Measurements from ENCODE around the gene STYXL2. TPM values are rescaled to one million over a fixed set of nuclear protein-coding genes. Genes with fewer than 3 reads are reported as not detected.

STYXL2 gene
- total and polyA plus RNA-seq, 10 donors: not detected

GRCh38 chr1:167064621-167065020 lies 29.3 kb upstream of the STYXL2 start:
- H3K27ac ChIP-seq: no peak overlapping the region
- whole genome bisulfite sequencing, 5 donors: 82 to 91% (median 87%) methylated on average over 9 of the region's 9 CpGs
- no peak for DNase-seq

GRCh38 chr1:167065471-167065870 lies 28.4 kb upstream of the STYXL2 start:
- H3K27me3 ChIP-seq (replicated peaks in 1 of 7): no peaks in the 10 kb centered on the region
- H3K36me3 ChIP-seq: no peaks in the 10 kb centered on the region
- no peak for DNase-seq
- H3K27ac ChIP-seq: no peak overlapping the region
- H3K9me3 ChIP-seq: no peaks in the 10 kb centered on the region
- intact Hi-C loops (cut with DNase I; ENCODE audit: low total_unique reads): loop anchor here (5.0 kb wide), 2 partner anchors 377 to 467 kb away; no protein-coding TSS in a partner anchor
- peaks cover 0 to 11% (median 5%) of the 10 kb centered on the region in 6 donors for H3K4me1 ChIP-seq
- TF ChIP-seq POLR2AphosphoS5 (IDR thresholded peaks at IDR 0.05) (no peak), POLR2A (IDR thresholded peaks at IDR 0.05) (no peak), CTCF (IDR thresholded peaks at IDR 0.05 in 8 of 11, conservative IDR thresholded peaks at IDR 0.05 in 3 of 11) (no peak)
- no peak overlapping the region for H3K4me3 ChIP-seq
- WGBS, 5 donors: 80 to 95% (median 91%) methylated on average over 7 to 8 of the region's 8 CpGs

More at GRCh38 chr1:167064621-167065020, 29.3 kb upstream of the STYXL2 start:
- Histone ChIP-seq H3K9me3 (no peaks in the 10 kb centered on the region), H3K36me3 (no peaks in the 10 kb centered on the region), H3K27me3 (replicated peaks in 1 of 7) (no peaks in the 10 kb centered on the region), H3K4me3 (no peak overlapping the region), H3K4me1 (peaks cover 0 to 11% (median 5%) of the 10 kb centered on the region in 6 donors)
- no peak for TF ChIP-seq POLR2A (IDR thresholded peaks at IDR 0.05)
- intact Hi-C loops (cut with DNase I; ENCODE audit: low total_unique reads): loop anchor here (5.0 kb wide), 2 partner anchors 378 to 468 kb away; no protein-coding TSS in a partner anchor

GRCh38 chr1:167066333-167067122 lies 27.3 kb upstream of the STYXL2 start:
- peak; percentile 96 for DNase-seq
- 8 to 10% (median 9%) methylated on average over 26 to 31 of the region's 31 CpGs for WGBS, 5 donors
- Histone ChIP-seq H3K36me3 (no peaks in the 10 kb centered on the region), H3K4me3 (peak overlapping the region in 3 of 8 donors; percentile 14 to 52 (median 25)), H3K27me3 (replicated peaks in 1 of 7) (no peaks in the 10 kb centered on the region), H3K4me1 (peaks cover 0 to 11% (median 5%) of the 10 kb centered on the region in 6 donors), H3K9me3 (no peaks in the 10 kb centered on the region), H3K27ac (no peak overlapping the region)
- intact Hi-C loops (cut with DNase I; ENCODE audit: low total_unique reads): loop anchor here (5.0 kb wide), 2 partner anchors 376 to 466 kb away; no protein-coding TSS in a partner anchor
- TF ChIP-seq CTCF (IDR thresholded peaks at IDR 0.05 in 8 of 11, conservative IDR thresholded peaks at IDR 0.05 in 3 of 11) (peak; percentile 74 to 99 (median 97)), POLR2A (IDR thresholded peaks at IDR 0.05) (no peak), POLR2AphosphoS5 (IDR thresholded peaks at IDR 0.05) (peak in 2 of 3 donors; percentile 32 to 60)

- no peaks in the 10 kb centered on the region for H3K36me3 ChIP-seq
- intact Hi-C loops (cut with DNase I; ENCODE audit: low total_unique reads): loop anchor here (5.0 kb wide), 2 partner anchors 374 to 464 kb away; no protein-coding TSS in a partner anchor
- H3K4me3 ChIP-seq: no peak overlapping the region
- no peaks in the 10 kb centered on the region for H3K9me3 ChIP-seq
- 73 to 89% (median 78%) methylated on average over 3 of the region's 3 CpGs for WGBS, 5 donors
- H3K27me3 ChIP-seq (replicated peaks in 1 of 7): no peaks in the 10 kb centered on the region
- H3K27ac ChIP-seq: no peak overlapping the region
- DNase-seq: no peak
- H3K4me1 ChIP-seq: peaks cover 0 to 11% (median 5%) of the 10 kb centered on the region in 6 donors
- TF ChIP-seq POLR2A (IDR thresholded peaks at IDR 0.05) (no peak), CTCF (IDR thresholded peaks at IDR 0.05 in 8 of 11, conservative IDR thresholded peaks at IDR 0.05 in 3 of 11) (no peak), POLR2AphosphoS5 (IDR thresholded peaks at IDR 0.05) (no peak)
Observed at GRCh38 chr1:167067904-167068303, 26.0 kb upstream of the STYXL2 start.

All from spleen (tissue), 11 donors.